ENCODE data around the gene AKAIN1. TPM values are rescaled to one million over a fixed set of nuclear protein-coding genes. Genes with fewer than 3 reads are reported as not detected.

The AKAIN1 gene
- not detected for total RNA-seq

DNA sequence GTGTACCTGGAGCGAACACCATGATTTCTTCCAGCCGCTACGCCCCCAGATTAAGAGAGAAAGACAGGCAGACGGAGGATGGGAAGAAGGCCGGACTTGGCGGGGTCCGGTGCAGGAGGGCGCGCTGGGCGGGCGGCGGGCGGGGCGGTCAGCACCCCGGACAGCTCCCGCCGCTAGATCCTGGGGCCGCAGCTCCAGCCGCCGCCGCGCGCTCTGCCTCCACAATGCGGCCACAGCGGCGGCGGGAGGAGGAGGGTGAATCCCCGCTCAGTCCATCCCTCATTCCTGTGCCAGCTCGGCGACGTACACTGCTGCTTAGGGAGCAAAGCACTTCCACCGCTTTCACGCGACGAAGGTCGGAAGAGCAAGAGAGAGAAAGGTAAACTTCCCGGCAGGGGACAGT, at the start of gene AKAIN1:
AKAIN1 (minus strand) TSS at position 226 of the 403 bp plus-strand sequence; CDS start at position 22, 204 bp downstream.
- Histone ChIP-seq H3K27ac (no peak within 1 kb of the TSS), H3K4me3 (no peak within 1 kb of the TSS), H3K9me3 (no peaks in the 10 kb centered on the region), H3K27me3 (peaks cover 59% of the 10 kb centered on the region), H3K4me1 (peaks cover 3% of the 10 kb centered on the region), H3K36me3 (no peaks in the 10 kb centered on the region)
- DNase-seq (ENCODE audit: low spot score in 2 of 2), result no peak
- WGBS, result 6% methylated on average over 37 of the region's 37 CpGs
- TF ChIP-seq EP300 (IDR thresholded peaks at IDR 0.05), result no peak
- TF ChIP-seq POLR2AphosphoS5 (IDR thresholded peaks at IDR 0.05), result no peak
- TF ChIP-seq, protein P1, sequence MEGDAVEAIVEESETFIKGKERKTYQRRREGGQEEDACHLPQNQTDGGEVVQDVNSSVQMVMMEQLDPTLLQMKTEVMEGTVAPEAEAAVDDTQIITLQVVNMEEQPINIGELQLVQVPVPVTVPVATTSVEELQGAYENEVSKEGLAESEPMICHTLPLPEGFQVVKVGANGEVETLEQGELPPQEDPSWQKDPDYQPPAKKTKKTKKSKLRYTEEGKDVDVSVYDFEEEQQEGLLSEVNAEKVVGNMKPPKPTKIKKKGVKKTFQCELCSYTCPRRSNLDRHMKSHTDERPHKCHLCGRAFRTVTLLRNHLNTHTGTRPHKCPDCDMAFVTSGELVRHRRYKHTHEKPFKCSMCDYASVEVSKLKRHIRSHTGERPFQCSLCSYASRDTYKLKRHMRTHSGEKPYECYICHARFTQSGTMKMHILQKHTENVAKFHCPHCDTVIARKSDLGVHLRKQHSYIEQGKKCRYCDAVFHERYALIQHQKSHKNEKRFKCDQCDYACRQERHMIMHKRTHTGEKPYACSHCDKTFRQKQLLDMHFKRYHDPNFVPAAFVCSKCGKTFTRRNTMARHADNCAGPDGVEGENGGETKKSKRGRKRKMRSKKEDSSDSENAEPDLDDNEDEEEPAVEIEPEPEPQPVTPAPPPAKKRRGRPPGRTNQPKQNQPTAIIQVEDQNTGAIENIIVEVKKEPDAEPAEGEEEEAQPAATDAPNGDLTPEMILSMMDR (IDR thresholded peaks at IDR 0.05), result no peak
- no peak for TF ChIP-seq POLR2A (IDR thresholded peaks at IDR 0.05)

DNA sequence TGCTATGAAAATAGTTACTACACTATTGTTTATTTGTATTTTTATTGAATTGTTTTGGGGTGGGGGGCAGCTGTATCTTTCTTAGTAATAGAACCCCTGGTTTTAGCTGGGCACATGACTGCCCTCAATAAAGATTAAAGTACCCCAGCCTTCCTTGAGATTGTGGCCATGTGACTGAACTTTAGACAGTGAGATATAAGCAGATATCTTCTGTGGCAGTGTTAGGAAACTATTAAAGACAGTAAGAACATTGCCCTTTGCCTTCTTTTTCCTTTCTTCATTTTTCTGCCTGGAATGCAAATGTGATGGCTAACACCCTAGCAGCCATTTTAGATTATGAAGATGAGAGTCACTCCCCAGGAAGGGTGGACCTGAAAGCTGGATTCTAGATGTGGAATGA, 47.9 kb upstream of the AKAIN1 start:
- no peaks in the 10 kb centered on the region for H3K27me3 ChIP-seq
- TF ChIP-seq, protein P1 (IDR thresholded peaks at IDR 0.05), result no peak
- TF ChIP-seq POLR2A (IDR thresholded peaks at IDR 0.05) (no peak), POLR2AphosphoS5 (IDR thresholded peaks at IDR 0.05) (no peak), EP300 (IDR thresholded peaks at IDR 0.05) (no peak)
- H3K4me1 ChIP-seq, result peaks cover under 1% of the 10 kb centered on the region
- no peaks in the 10 kb centered on the region for H3K9me3 ChIP-seq
- H3K27ac ChIP-seq, result no peak overlapping the region
- H3K4me3 ChIP-seq, result no peak overlapping the region
- H3K36me3 ChIP-seq, result peaks cover 23% of the 10 kb centered on the region
- DNase-seq (ENCODE audit: low spot score in 2 of 2), result no peak

GRCh38 chr18:5239447-5239846, 42.4 kb upstream of the AKAIN1 start:
- DNase-seq (ENCODE audit: low spot score in 2 of 2), result no peak
- TF ChIP-seq EP300 (IDR thresholded peaks at IDR 0.05) (no peak), POLR2AphosphoS5 (IDR thresholded peaks at IDR 0.05) (no peak), POLR2A (IDR thresholded peaks at IDR 0.05) (no peak)
- TF ChIP-seq, protein P1 (IDR thresholded peaks at IDR 0.05), result no peak
- Histone ChIP-seq H3K27me3 (no peaks in the 10 kb centered on the region), H3K27ac (no peak overlapping the region), H3K9me3 (no peaks in the 10 kb centered on the region), H3K4me3 (peak overlapping the region; percentile 63), H3K4me1 (peaks cover 23% of the 10 kb centered on the region), H3K36me3 (peaks cover 21% of the 10 kb centered on the region)
- 77% methylated on average over 4 of the region's 4 CpGs for WGBS

DNA sequence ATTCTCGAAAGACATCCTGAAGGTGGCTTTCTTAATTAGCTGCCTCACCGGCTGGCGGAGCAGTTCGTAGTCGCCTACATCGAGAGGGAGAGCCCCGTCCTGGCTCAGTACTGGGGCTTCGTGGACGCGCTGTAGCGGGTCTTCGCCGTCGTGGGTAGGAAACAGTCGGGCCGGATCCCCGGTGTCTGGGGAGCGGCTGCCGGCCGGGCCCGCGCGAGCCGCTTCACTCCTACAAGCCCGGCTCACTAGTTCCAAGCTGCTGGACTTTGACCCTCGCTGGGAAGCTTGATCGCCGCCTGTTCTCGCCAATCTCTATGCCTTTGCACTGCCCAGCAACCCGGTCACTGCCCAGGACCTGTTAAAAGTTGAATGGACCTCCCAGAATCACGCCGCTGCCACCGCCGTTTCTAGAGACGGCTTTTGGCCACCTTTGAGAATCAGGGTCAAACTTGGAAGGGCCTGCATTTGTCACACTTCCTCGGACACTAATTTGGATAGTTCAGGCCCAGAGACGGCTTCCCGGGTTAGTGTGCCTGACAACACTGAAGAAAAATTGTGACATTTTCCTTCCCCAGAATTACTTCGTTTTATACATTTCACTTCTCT, 41.4 kb upstream of the AKAIN1 start:
- TF ChIP-seq, protein P1 (IDR thresholded peaks at IDR 0.05), result no peak
- TF ChIP-seq POLR2A (IDR thresholded peaks at IDR 0.05), result no peak
- no peak for TF ChIP-seq POLR2AphosphoS5 (IDR thresholded peaks at IDR 0.05)
- TF ChIP-seq EP300 (IDR thresholded peaks at IDR 0.05), result no peak
- H3K27ac ChIP-seq, result peak overlapping the region; percentile 99
- no peaks in the 10 kb centered on the region for H3K9me3 ChIP-seq
- WGBS, result 2% methylated on average over 32 of the region's 39 CpGs
- peak in 1 of 2 donors; percentile 66 for DNase-seq (ENCODE audit: low spot score in 2 of 2)
- H3K27me3 ChIP-seq, result no peaks in the 10 kb centered on the region
- H3K4me3 ChIP-seq, result peak overlapping the region; percentile 63
- H3K4me1 ChIP-seq, result peaks cover 23% of the 10 kb centered on the region
- H3K36me3 ChIP-seq, result peaks cover 15% of the 10 kb centered on the region

DNA sequence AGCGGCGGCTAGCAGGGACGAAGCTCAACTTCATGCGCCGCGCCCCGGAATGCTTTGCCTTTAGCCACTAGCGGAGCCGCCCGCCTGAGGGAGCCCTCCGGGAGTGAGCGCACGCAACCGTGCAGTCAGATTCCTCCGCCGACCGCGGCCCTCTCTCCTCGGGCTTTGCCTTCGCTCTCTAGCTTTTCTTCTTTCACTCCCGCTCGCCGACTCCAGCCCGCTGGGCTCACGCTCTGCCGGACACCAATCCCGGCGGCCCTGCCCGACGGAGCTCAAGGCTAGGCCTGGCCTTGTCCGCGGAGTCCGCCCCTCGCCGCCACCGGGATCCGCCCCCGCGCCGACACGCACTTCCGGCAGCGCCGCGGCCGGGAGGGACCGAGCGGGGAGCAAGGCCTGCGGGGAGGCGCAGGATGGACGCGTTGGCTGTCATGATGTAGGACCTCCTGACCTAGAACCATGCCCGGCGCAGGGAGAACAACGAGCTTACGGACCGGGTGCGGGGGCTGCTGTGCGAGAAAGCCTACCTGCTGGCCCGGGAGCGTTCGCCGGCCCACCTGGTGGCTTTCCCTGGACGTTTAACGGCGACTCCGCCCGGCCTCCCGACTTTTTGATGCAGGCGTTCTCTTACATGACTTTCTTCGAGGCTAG, 40.8 kb upstream of the AKAIN1 start:
- TF ChIP-seq POLR2A (IDR thresholded peaks at IDR 0.05) (peak in 1 of 2 donors; percentile 69), POLR2AphosphoS5 (IDR thresholded peaks at IDR 0.05) (peak; percentile 53 to 93 (median 53)), EP300 (IDR thresholded peaks at IDR 0.05) (no peak)
- TF ChIP-seq, protein P1 (IDR thresholded peaks at IDR 0.05), result peak in 1 of 2 donors; percentile 40
- Histone ChIP-seq H3K27me3 (no peaks in the 10 kb centered on the region), H3K4me3 (peak overlapping the region; percentile 63), H3K36me3 (peaks cover 13% of the 10 kb centered on the region), H3K27ac (peak overlapping the region; percentile 99), H3K4me1 (peaks cover 23% of the 10 kb centered on the region), H3K9me3 (no peaks in the 10 kb centered on the region)
- DNase-seq (ENCODE audit: low spot score in 2 of 2), result peak; percentile 90 to 93
- 0% methylated on average over 60 of the region's 71 CpGs for WGBS
